Sigmoid colon (tissue), 4 donors: ENCODE results near the gene ZNF101.

Experiments
- CTCF ChIP-seq, 4 experiments: fragments of 450-650 bp in 3 of 4; fragments of 200-600 bp in 1 of 4; IDR thresholded peaks; one replicate each; pipeline ENCODE4 v1.5.1; 2016 to 2019; ENCODE audit warnings: antibody characterized with exemption in 4 of 4, mild to moderate bottlenecking in 3 of 4, moderate library complexity in 2 of 4
- EP300 ChIP-seq, 4 donors: sonication (generic); formaldehyde crosslinking; IDR thresholded peaks; one replicate each; pipeline ENCODE4 v1.6.1; 2017; ENCODE audit warnings: antibody characterized with exemption in 4 of 4
- POLR2A ChIP-seq, 2 donors: fragments of 450-650 bp; IDR thresholded peaks; one replicate each; pipeline ENCODE4 v1.6.1; 2016; ENCODE audit warnings: antibody characterized with exemption in 2 of 2, mild to moderate bottlenecking in 2 of 2, moderate library complexity in 2 of 2
- POLR2AphosphoS5 ChIP-seq, 4 donors: sonication (generic); formaldehyde crosslinking; IDR thresholded peaks; one replicate each; pipeline ENCODE4 v1.6.1; 2017; ENCODE audit warnings: antibody characterized with exemption in 4 of 4

- no peak for TF ChIP-seq POLR2A (IDR thresholded peaks at IDR 0.05)
- TF ChIP-seq CTCF (IDR thresholded peaks at IDR 0.05), result no peak
- no peak for TF ChIP-seq POLR2AphosphoS5 (IDR thresholded peaks at IDR 0.05)
- TF ChIP-seq EP300 (IDR thresholded peaks at IDR 0.05), result no peak
Measured at GRCh38 chr19:19634516-19635312, 33.9 kb upstream of the ZNF101 start.
